NCI-H510A (cell line): ENCODE data around the gene THRB.
"Not testable (repeated sequence)": the region's sequence is repeated elsewhere in the genome, so short reads cannot be mapped to it uniquely, and the experiment has no call there.

ENCODE experiments used
- DNase-seq: peaks from one replicate; lab custom pipeline; 2025; lab: John Stamatoyannopoulos, UW

Gene THRB

GRCh38 chr3:24096695-24097290, 397.9 kb downstream of the THRB start:
- no peak for DNase-seq

GRCh38 chr3:24096271-24096670, 398.4 kb downstream of the THRB start:
- DNase-seq = no peak

GRCh38 chr3:24094818-24095217, 399.8 kb downstream of the THRB start:
- DNase-seq = not testable (repeated sequence)

- no peak for DNase-seq
Observed at GRCh38 chr3:24088782-24089181, 405.9 kb downstream of the THRB start.

GRCh38 chr3:24087469-24087868, 407.2 kb downstream of the THRB start:
- no peak for DNase-seq

- DNase-seq = peak; percentile 44
Observed at GRCh38 chr3:24086617-24087404, 407.8 kb downstream of the THRB start.

- no peak for DNase-seq
Observed at GRCh38 chr3:24086206-24086605, 408.4 kb downstream of the THRB start.

GRCh38 chr3:24072193-24072592, 422.5 kb downstream of the THRB start:
- DNase-seq = no peak

- no peak for DNase-seq
Observed at GRCh38 chr3:24069045-24069444, 425.6 kb downstream of the THRB start.

GRCh38 chr3:24067483-24067882, 427.2 kb downstream of the THRB start:
- DNase-seq = no peak
